B cell (primary cell): Measurements from ENCODE around the gene GCHFR. TPM values are rescaled to one million over a fixed set of nuclear protein-coding genes. Genes with fewer than 3 reads are reported as not detected.

Experiments used
- ATAC-seq: fragments of 200-7000 bp; cut with Tn5 transposase; one replicate; pipeline ENCODE4 v1.10.0; 2021; ENCODE audit warnings: low read depth, mild to moderate bottlenecking, moderate number of reproducible peaks, moderate library complexity
- CTCF ChIA-PET: fragments of 350-600 bp; sonication (Branson Sonifier 250); formaldehyde crosslinking; loops from one replicate; lab custom pipeline; 2021; ENCODE audit warnings: antibody characterized with exemption, inconsistent platforms; lab: Charles Lee
- POLR2A ChIA-PET: fragments of 350-600 bp; sonication (Branson Sonifier 250); formaldehyde crosslinking; loops from one replicate; lab custom pipeline; 2021; ENCODE audit warnings: antibody characterized with exemption; lab: Charles Lee
- DNase-seq: peaks from one replicate; pipeline ENCODE4 v3.0.0; 2013
- H2AFZ ChIP-seq: 2 replicates; pipeline ENCODE4 v1.6.1; 2012; ENCODE audit warnings: mild to moderate bottlenecking, low read depth, low read length; ENCODE audit not compliant: insufficient read depth, poor library complexity, severe bottlenecking
- H3K27ac ChIP-seq, 2 donors: 1 replicate in 1 of 2; 2 replicates in 1 of 2; pipeline ENCODE4 v1.5.1; 2012 to 2013; ENCODE audit warnings: low read length in 2 of 2, mild to moderate bottlenecking in 2 of 2, moderate library complexity in 1 of 2
- H3K27me3 ChIP-seq, 4 experiments: fragments of 200-600 bp in 1 of 4; sonication (generic) in 1 of 4; replicated peaks in 1 of 4; 1 replicate in 2 of 4; 2 replicates in 2 of 4; pipeline versions ENCODE4 v1.6.1 to v1.7.0; 2013 to 2016; ENCODE audit warnings: low read length in 3 of 4, mild to moderate bottlenecking in 2 of 4, mixed read lengths in 1 of 4, moderate library complexity in 1 of 4; ENCODE audit not compliant: insufficient read depth in 4 of 4, control insufficient read depth in 3 of 4; ENCODE audit errors: control extremely low read depth in 1 of 4
- H3K36me3 ChIP-seq, 2 experiments: replicated peaks in 1 of 2; 1 replicate in 1 of 2; 2 replicates in 1 of 2; pipeline versions ENCODE4 v1.6.1 to v1.7.1; 2013; ENCODE audit warnings: low read length in 1 of 2; ENCODE audit not compliant: insufficient read depth in 2 of 2, control insufficient read depth in 1 of 2; ENCODE audit errors: control extremely low read depth in 1 of 2, extremely low read depth in 1 of 2
- H3K4me1 ChIP-seq, 2 donors: fragments of 200-600 bp in 1 of 2; sonication (generic) in 1 of 2; 1 replicate in 1 of 2; 2 replicates in 1 of 2; pipeline versions ENCODE4 v1.5.1 to v1.6.1; 2013 to 2017; ENCODE audit warnings: low read length in 2 of 2; ENCODE audit not compliant: control insufficient read depth in 2 of 2, insufficient read depth in 2 of 2
- H3K4me2 ChIP-seq: replicated peaks from 2 replicates; pipeline ENCODE3; 2012; ENCODE audit warnings: mild to moderate bottlenecking, low read depth, low read length; ENCODE audit not compliant: poor library complexity, severe bottlenecking
- H3K4me3 ChIP-seq, 5 experiments: fragments of 200-600 bp in 1 of 5; sonication (generic) in 1 of 5; 1 replicate in 3 of 5; 2 replicates in 2 of 5; pipeline versions ENCODE4 v1.5.1 to v1.7.0; 2011 to 2016; ENCODE audit warnings: low read length in 4 of 5, mild to moderate bottlenecking in 4 of 5, low read depth in 2 of 5, control low read depth in 1 of 5, moderate library complexity in 1 of 5; ENCODE audit not compliant: insufficient read depth in 1 of 5; ENCODE audit errors: control extremely low read depth in 1 of 5, extremely low read depth in 1 of 5
- H3K79me2 ChIP-seq: fragments of 200-600 bp; sonication (generic); one replicate; pipeline ENCODE4 v1.6.0; 2016; ENCODE audit warnings: low read length; ENCODE audit not compliant: control insufficient read depth, insufficient read depth
- H3K9ac ChIP-seq: fragments of 200-600 bp; sonication (generic); 2 replicates; pipeline ENCODE4 v1.6.1; 2017; ENCODE audit warnings: mild to moderate bottlenecking, low read length, moderate library complexity
- H3K9me3 ChIP-seq, 3 donors: one replicate each; pipeline versions ENCODE4 v1.6.1 to v1.7.1; 2013; ENCODE audit warnings: low read length in 2 of 3; ENCODE audit not compliant: control insufficient read depth in 2 of 3, insufficient read depth in 1 of 3; ENCODE audit errors: control extremely low read depth in 1 of 3
- H4K20me1 ChIP-seq: 2 replicates; pipeline ENCODE4 v1.6.0; 2012; ENCODE audit warnings: mild to moderate bottlenecking, low read length; ENCODE audit not compliant: insufficient read depth, control insufficient read depth, poor library complexity, severe bottlenecking
- H3K27ac Mint-ChIP-seq: one replicate; pipeline ENCODE4 v1.8.0; 2021; ENCODE audit warnings: mixed read lengths
- H3K27me3 Mint-ChIP-seq: one replicate; pipeline ENCODE4 v1.8.0; 2021; ENCODE audit warnings: mixed read lengths
- H3K4me1 Mint-ChIP-seq: one replicate; pipeline ENCODE4 v1.8.0; 2021; ENCODE audit warnings: mixed read lengths
- H3K4me3 Mint-ChIP-seq: one replicate; pipeline ENCODE4 v1.8.0; 2021; ENCODE audit warnings: mixed read lengths
- H3K9me3 Mint-ChIP-seq: one replicate; pipeline ENCODE4 v1.8.0; 2022; ENCODE audit warnings: mixed read lengths; ENCODE audit not compliant: insufficient read depth
- EZH2 ChIP-seq: IDR thresholded peaks from 2 replicates; pipeline ENCODE4 v1.6.1; 2012; ENCODE audit warnings: borderline replicate concordance, low read depth, mild to moderate bottlenecking, moderate library complexity, low read length; ENCODE audit not compliant: insufficient read depth, poor library complexity, severe bottlenecking
- WGBS: methylation state at CpG from one replicate; pipeline ENCODE4 v1.1.5; 2013; ENCODE audit warnings: missing lambda C conversion rate; ENCODE audit not compliant: insufficient coverage; 5-methylcytosine and 5-hydroxymethylcytosine counted together
- intact Hi-C: fragments of 100-400 bp; cut with micrococcal nuclease; formaldehyde crosslinking; loops from one replicate; pipeline ENCODE4 v1.10.0; 2022
- polyA plus RNA-seq: library from polyadenylated mRNA; depleted of rRNA; stranded (reverse); fragments of >200 nt; gene quantifications from 2 replicates; pipeline ENCODE4 v1.2.3, GENCODE V29; 2012
- total RNA-seq, 2 donors: library from RNA; stranded (reverse); fragments of 120-200 nt in 1 of 2; gene quantifications; 1 replicate in 1 of 2; 2 replicates in 1 of 2; pipeline versions ENCODE4 v1.2.3 to v1.2.4, GENCODE V29; 2013 to 2022
- TF ChIP-seq, protein P1 (sequence below): fragments of 200-600 bp; IDR thresholded peaks from one replicate; pipeline ENCODE4 v1.8.0; 2022; ENCODE audit warnings: antibody characterized with exemption, mild to moderate bottlenecking

Gene GCHFR
- total and polyA plus RNA-seq, 2 donors (not counting 1 experiment from before 2014, with no cell fraction given) = 14.3 to 23.7 TPM

DNA sequence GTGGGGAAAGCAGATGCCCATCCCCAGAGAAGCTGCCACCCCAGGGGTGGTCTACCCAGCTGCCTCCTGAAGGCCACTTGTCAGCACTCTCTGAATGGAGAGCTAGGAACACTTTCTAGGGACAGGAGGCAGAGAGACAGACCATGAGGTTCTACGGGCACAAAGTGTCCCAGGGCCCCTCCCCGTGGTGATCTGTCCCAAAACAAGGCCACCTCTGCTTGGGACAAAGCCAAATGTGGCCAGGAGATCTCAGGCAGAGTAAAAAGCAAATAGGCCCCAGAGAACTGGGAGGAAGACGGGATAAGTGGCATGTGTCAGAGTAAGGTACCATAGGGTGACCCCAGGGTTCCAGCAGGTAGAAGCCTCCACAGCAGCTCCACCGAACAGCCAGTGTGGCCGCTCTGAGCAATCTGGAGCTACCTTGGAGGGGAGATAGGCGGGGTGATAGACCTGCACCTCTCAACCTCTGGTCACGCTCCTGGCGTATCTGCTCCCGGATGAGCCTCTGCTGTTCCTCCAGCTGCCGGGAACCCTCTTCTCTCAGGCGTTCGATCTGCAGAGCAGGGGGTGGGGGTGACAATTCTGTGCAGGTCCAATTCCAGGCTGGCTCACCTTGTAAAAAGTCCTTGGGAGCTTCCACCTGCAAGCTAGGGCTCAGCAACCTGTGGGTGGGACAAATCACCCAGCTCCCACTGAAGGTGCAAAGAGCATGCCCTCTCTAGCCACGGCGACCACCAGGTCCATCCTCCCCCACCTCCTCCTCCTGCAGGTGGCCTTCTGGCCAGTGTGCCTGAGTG is 12.1 kb downstream of the GCHFR start:
- Mint-ChIP-seq H3K27ac (no peak overlapping the region), H3K4me3 (no peak overlapping the region), H3K9me3 (no peaks in the 10 kb centered on the region), H3K4me1 (peaks cover 12% of the 10 kb centered on the region), H3K27me3 (no peaks in the 10 kb centered on the region)
- 97% methylated on average over 14 of the region's 14 CpGs for WGBS
- Histone ChIP-seq H3K9ac (no peak overlapping the region), H3K36me3 (peaks cover 0 to 59% of the 10 kb centered on the region in 2 experiments), H3K4me3 (no peak overlapping the region), H3K4me1 (peaks cover 6 to 12% of the 10 kb centered on the region in 2 donors), H4K20me1 (no peaks in the 10 kb centered on the region), H3K9me3 (no peaks in the 10 kb centered on the region), H2AFZ (no peak overlapping the region), H3K79me2 (peaks cover 12% of the 10 kb centered on the region), H3K27ac (no peak overlapping the region), H3K27me3 (no peaks in the 10 kb centered on the region), H3K4me2 (no peak overlapping the region)
- intact Hi-C loops = no loop called here
- ChIA-PET CTCF (interaction anchor here (1.3 to 8.1 kb wide), 4 partner anchors 11 to 240 kb away, joined by 3 to 177 read pairs (median 5); no protein-coding TSS in a partner anchor), POLR2A (no interaction called here)
- DNase-seq (no peak), ATAC-seq (no peak)
- TF ChIP-seq, protein P1, sequence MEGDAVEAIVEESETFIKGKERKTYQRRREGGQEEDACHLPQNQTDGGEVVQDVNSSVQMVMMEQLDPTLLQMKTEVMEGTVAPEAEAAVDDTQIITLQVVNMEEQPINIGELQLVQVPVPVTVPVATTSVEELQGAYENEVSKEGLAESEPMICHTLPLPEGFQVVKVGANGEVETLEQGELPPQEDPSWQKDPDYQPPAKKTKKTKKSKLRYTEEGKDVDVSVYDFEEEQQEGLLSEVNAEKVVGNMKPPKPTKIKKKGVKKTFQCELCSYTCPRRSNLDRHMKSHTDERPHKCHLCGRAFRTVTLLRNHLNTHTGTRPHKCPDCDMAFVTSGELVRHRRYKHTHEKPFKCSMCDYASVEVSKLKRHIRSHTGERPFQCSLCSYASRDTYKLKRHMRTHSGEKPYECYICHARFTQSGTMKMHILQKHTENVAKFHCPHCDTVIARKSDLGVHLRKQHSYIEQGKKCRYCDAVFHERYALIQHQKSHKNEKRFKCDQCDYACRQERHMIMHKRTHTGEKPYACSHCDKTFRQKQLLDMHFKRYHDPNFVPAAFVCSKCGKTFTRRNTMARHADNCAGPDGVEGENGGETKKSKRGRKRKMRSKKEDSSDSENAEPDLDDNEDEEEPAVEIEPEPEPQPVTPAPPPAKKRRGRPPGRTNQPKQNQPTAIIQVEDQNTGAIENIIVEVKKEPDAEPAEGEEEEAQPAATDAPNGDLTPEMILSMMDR = no peak
- no peak for TF ChIP-seq EZH2
